ENCODE results near the gene ROBO1. TPM values are rescaled to one million over a fixed set of nuclear protein-coding genes. Genes with fewer than 3 reads are reported as not detected.
A peak's percentile ranks its signal among the peaks of the same experiment; 100 is the strongest.

The ROBO1 gene
- total and polyA plus RNA-seq, 2 donors from 2014 or later, result 2.1 to 22.1 TPM

DNA sequence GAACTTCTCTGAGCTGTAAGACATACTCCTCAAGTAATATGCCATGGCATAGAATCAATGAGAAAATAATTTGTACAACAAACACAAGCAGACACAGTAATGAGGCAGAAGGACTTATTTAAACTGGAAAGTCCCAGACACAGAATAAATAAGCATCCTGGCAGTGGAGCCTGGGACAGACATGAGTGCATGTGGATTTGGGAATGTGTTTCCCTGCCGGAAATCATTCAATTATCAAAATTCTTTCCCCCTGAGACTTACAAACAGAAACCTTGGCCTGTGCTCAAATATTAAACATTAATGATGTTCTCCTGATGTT, 520.1 kb downstream of the ROBO1 start:
- Histone ChIP-seq H3K4me1 (ENCODE audit: control insufficient read depth in 2 of 3, insufficient read depth in 2 of 3, low read depth in 1 of 3, low read length in 3 of 3) (no peaks in the 10 kb centered on the region), H3K27me3 (ENCODE audit: control insufficient read depth, insufficient read depth, low read length) (no peaks in the 10 kb centered on the region), H3K4me3 (ENCODE audit: low read length in 3 of 3) (no peak overlapping the region), H3K9ac (ENCODE audit: low read length in 3 of 3) (no peak overlapping the region), H3K36me3 (ENCODE audit: control insufficient read depth in 2 of 3, insufficient read depth in 3 of 3, low read length in 3 of 3) (no peaks in the 10 kb centered on the region), H3K9me3 (ENCODE audit: control insufficient read depth in 2 of 3, insufficient read depth in 1 of 3, low read length in 3 of 3) (no peaks in the 10 kb centered on the region), H3K27ac (ENCODE audit: low read depth in 2 of 2, low read length in 2 of 2) (no peak overlapping the region)
- FAIRE-seq (no peak), DNase-seq (peak in 2 of 5 donors; percentile 56 to 83)
- TF ChIP-seq, protein P1, sequence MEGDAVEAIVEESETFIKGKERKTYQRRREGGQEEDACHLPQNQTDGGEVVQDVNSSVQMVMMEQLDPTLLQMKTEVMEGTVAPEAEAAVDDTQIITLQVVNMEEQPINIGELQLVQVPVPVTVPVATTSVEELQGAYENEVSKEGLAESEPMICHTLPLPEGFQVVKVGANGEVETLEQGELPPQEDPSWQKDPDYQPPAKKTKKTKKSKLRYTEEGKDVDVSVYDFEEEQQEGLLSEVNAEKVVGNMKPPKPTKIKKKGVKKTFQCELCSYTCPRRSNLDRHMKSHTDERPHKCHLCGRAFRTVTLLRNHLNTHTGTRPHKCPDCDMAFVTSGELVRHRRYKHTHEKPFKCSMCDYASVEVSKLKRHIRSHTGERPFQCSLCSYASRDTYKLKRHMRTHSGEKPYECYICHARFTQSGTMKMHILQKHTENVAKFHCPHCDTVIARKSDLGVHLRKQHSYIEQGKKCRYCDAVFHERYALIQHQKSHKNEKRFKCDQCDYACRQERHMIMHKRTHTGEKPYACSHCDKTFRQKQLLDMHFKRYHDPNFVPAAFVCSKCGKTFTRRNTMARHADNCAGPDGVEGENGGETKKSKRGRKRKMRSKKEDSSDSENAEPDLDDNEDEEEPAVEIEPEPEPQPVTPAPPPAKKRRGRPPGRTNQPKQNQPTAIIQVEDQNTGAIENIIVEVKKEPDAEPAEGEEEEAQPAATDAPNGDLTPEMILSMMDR (IDR thresholded peaks at IDR 0.05; ENCODE audit: borderline replicate concordance, extremely low read depth, insufficient read depth), result no peak
- intact Hi-C loops (cut with DNase I), result no loop called here

DNA sequence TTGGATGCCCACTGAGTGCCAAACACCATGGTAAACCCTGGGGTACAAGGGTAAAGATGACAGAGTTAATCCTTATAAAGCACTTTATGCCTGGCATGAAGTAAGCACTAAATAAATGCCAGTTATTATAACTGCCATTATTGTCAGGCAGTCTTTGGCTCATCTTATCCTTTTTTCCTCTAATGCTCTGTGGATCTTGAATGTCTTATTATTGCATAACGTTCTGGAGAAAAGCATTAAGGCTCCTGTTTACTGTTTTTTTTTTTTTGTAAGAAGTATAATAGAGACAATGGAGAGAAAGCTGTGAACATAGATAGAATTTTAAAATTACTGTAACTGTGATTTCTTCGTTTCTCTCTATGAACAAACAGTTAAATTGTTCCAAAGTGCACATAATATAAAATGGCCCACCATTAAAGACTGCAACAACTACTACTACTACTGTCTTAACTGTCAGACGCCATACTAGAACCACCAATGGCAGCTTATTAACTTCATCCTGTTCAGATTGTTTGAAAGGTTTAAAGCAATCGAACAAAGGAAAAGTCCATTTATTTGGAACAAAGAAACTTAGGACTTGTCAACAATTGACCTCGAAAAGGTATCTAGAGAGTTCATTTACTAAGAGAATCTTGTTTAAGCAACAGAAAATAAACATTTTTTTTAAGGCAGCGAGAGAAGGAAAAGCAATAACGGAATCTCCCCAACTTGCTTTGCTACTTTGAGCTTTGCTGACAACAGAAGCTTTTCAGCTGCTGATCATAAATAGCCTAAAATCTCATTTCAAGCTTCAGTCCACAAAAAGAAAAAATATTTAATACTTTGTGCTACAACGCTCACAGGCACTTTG, 520.7 kb downstream of the ROBO1 start:
- Histone ChIP-seq H3K27ac (ENCODE audit: low read depth in 2 of 2, low read length in 2 of 2) (no peak overlapping the region), H3K36me3 (ENCODE audit: control insufficient read depth in 2 of 3, insufficient read depth in 3 of 3, low read length in 3 of 3) (no peaks in the 10 kb centered on the region), H3K27me3 (ENCODE audit: control insufficient read depth, insufficient read depth, low read length) (no peaks in the 10 kb centered on the region), H3K9ac (ENCODE audit: low read length in 3 of 3) (no peak overlapping the region), H3K4me3 (ENCODE audit: low read length in 3 of 3) (no peak overlapping the region), H3K4me1 (ENCODE audit: control insufficient read depth in 2 of 3, insufficient read depth in 2 of 3, low read depth in 1 of 3, low read length in 3 of 3) (no peaks in the 10 kb centered on the region), H3K9me3 (ENCODE audit: control insufficient read depth in 2 of 3, insufficient read depth in 1 of 3, low read length in 3 of 3) (no peaks in the 10 kb centered on the region)
- FAIRE-seq, result no peak
- DNase-seq, result peak in 1 of 5 donors; percentile 69
- intact Hi-C loops (cut with DNase I), result no loop called here
- TF ChIP-seq, protein P1 (IDR thresholded peaks at IDR 0.05; ENCODE audit: borderline replicate concordance, extremely low read depth, insufficient read depth), result no peak

DNA sequence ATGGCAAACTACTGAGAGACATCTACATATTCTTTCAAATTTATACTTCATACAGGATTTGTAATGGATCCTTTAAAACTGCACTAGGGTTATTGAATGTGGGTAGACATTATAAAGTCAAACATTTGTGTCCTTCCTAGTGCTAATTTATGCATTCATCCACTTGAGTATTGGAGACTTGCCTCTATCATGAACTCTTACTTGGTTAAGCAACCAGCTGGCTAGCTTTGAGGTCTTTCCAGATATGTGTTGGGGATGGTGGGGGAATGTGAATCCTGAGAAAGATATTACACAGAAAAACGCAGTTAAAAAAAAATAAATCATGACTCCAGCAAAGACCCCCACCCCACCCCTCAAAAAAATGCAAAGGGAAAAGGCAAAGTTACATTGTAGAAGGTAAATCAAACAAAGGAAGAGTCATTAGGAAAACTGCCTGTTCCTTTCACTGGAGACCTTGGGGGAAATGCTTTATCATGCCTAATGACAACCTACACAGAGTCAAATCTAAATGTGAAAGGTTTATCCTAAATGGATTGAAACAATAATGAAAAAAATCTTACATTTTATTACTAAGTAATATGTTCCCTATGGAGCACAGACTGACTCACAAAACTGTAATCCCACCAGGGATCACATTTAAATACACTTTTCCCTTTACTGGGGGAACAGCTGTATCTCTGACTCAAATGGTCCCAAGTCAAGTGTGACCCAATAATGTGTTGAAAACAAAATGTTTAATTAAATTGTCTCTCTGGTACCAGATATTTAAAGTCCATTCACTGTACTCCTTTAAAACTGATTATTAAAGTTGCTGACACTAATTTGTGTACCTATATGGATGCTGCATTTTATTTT, 522.3 kb downstream of the ROBO1 start:
- no peak overlapping the region for H3K9ac ChIP-seq (ENCODE audit: low read length in 3 of 3)
- no peaks in the 10 kb centered on the region for H3K27me3 ChIP-seq (ENCODE audit: control insufficient read depth, insufficient read depth, low read length)
- intact Hi-C loops (cut with DNase I), result no loop called here
- TF ChIP-seq, protein P1 (IDR thresholded peaks at IDR 0.05; ENCODE audit: borderline replicate concordance, extremely low read depth, insufficient read depth), result no peak
- no peak overlapping the region for H3K27ac ChIP-seq (ENCODE audit: low read depth in 2 of 2, low read length in 2 of 2)
- H3K36me3 ChIP-seq (ENCODE audit: control insufficient read depth in 2 of 3, insufficient read depth in 3 of 3, low read length in 3 of 3), result no peaks in the 10 kb centered on the region
- H3K9me3 ChIP-seq (ENCODE audit: control insufficient read depth in 2 of 3, insufficient read depth in 1 of 3, low read length in 3 of 3), result no peaks in the 10 kb centered on the region
- no peak for DNase-seq
- no peak for FAIRE-seq
- H3K4me3 ChIP-seq (ENCODE audit: low read length in 3 of 3), result no peak overlapping the region
- no peaks in the 10 kb centered on the region for H3K4me1 ChIP-seq (ENCODE audit: control insufficient read depth in 2 of 3, insufficient read depth in 2 of 3, low read depth in 1 of 3, low read length in 3 of 3)

Measured in kidney (tissue), 14 donors.